WERI-Rb-1 (cell line): ENCODE measurements around the gene IP6K1.
"Not testable (repeated sequence)": the region's sequence is repeated elsewhere in the genome, so short reads cannot be mapped to it uniquely, and the experiment has no call there.

Experiments used
- DNase-seq: peaks from one replicate; pipeline ENCODE4 v3.0.0-alpha.2; 2020
- H3K27ac ChIP-seq: fragments of 250-450 bp; sonication (Bioruptor Pico); 2 replicates; pipeline ENCODE4 v1.5.1; 2020; ENCODE audit warnings: mild to moderate bottlenecking, moderate library complexity
- H3K27me3 ChIP-seq: fragments of 250-450 bp; sonication (Bioruptor Pico); 2 replicates; pipeline ENCODE4 v1.5.1; 2021; ENCODE audit warnings: mild to moderate bottlenecking, low read depth, moderate library complexity; ENCODE audit not compliant: insufficient read depth, severe bottlenecking
- H3K36me3 ChIP-seq: fragments of 250-450 bp; sonication (Bioruptor Pico); 2 replicates; pipeline ENCODE4 v1.5.1; 2020; ENCODE audit warnings: mild to moderate bottlenecking, moderate library complexity
- H3K4me3 ChIP-seq: 2 replicates; pipeline ENCODE4 v1.5.1; 2011; ENCODE audit warnings: low read depth, mild to moderate bottlenecking, control low read depth, low read length
- H3K9me3 ChIP-seq: fragments of 250-450 bp; sonication (Bioruptor Pico); 2 replicates; pipeline ENCODE4 v1.5.1; 2021; ENCODE audit warnings: mild to moderate bottlenecking, moderate library complexity; ENCODE audit not compliant: severe bottlenecking
- CTCF ChIP-seq: IDR thresholded peaks from 2 replicates; pipeline ENCODE4 v1.5.1; 2011; ENCODE audit warnings: low read depth, mild to moderate bottlenecking, control low read depth, inconsistent platforms, low read length

The IP6K1 gene

GRCh38 chr3:49790626-49791411 is 4.5 kb upstream of the IP6K1 start:
- DNase-seq = no peak
- Histone ChIP-seq H3K27ac (no peak overlapping the region), H3K27me3 (no peaks in the 10 kb centered on the region), H3K36me3 (no peaks in the 10 kb centered on the region), H3K4me3 (no peak overlapping the region), H3K9me3 (no peaks in the 10 kb centered on the region)
- TF ChIP-seq CTCF = no peak

GRCh38 chr3:49788056-49788455 is 1.7 kb upstream of the IP6K1 start:
- Histone ChIP-seq H3K4me3 (no peak overlapping the region), H3K36me3 (peaks cover 23% of the 10 kb centered on the region), H3K27me3 (no peaks in the 10 kb centered on the region), H3K27ac (no peak overlapping the region), H3K9me3 (no peaks in the 10 kb centered on the region)
- TF ChIP-seq CTCF = no peak
- DNase-seq = no peak

GRCh38 chr3:49787536-49787935 is 1.2 kb upstream of the IP6K1 start:
- TF ChIP-seq CTCF = no peak
- peaks cover 25% of the 10 kb centered on the region for H3K36me3 ChIP-seq
- H3K4me3 ChIP-seq = no peak overlapping the region
- no peaks in the 10 kb centered on the region for H3K9me3 ChIP-seq
- no peaks in the 10 kb centered on the region for H3K27me3 ChIP-seq
- no peak overlapping the region for H3K27ac ChIP-seq
- no peak for DNase-seq

- Histone ChIP-seq H3K4me3 (peak overlapping the region; percentile 95), H3K36me3 (peaks cover 27% of the 10 kb centered on the region), H3K9me3 (no peaks in the 10 kb centered on the region), H3K27ac (peak overlapping the region; percentile 86), H3K27me3 (no peaks in the 10 kb centered on the region)
- DNase-seq = no peak
- TF ChIP-seq CTCF = no peak
Observed at GRCh38 chr3:49787182-49787464, 781 bp upstream of the IP6K1 start.

- peak overlapping the region; percentile 86 for H3K27ac ChIP-seq
- no peak for TF ChIP-seq CTCF
- no peak for DNase-seq
- peaks cover 33% of the 10 kb centered on the region for H3K36me3 ChIP-seq
- H3K27me3 ChIP-seq = no peaks in the 10 kb centered on the region
- H3K9me3 ChIP-seq = no peaks in the 10 kb centered on the region
- H3K4me3 ChIP-seq = peak overlapping the region; percentile 95
Observed at GRCh38 chr3:49785565-49786356, 581 bp downstream of the IP6K1 start.

- not testable (repeated sequence) for DNase-seq, H3K9me3 ChIP-seq
- peaks cover 44% of the 10 kb centered on the region for H3K36me3 ChIP-seq
Observed at GRCh38 chr3:49782277-49782676, 4.1 kb downstream of the IP6K1 start.

More at GRCh38 chr3:49782277-49782676, 4.1 kb downstream of the IP6K1 start:
- H3K27ac ChIP-seq, H3K27me3 ChIP-seq, H3K4me3 ChIP-seq: not testable (repeated sequence)
